GM19099 (cell line): Measurements from ENCODE around the gene ALK.

Experiments used
- POLR2A ChIP-seq: IDR thresholded peaks from 3 replicates; pipeline ENCODE4 v1.6.1; 2011; ENCODE audit warnings: low read depth; ENCODE audit not compliant: insufficient read length; ENCODE audit errors: extremely low read depth

ALK gene

GRCh38 chr2:29481313-29481712 is 440.1 kb downstream of the ALK start:
- no peak for TF ChIP-seq POLR2A

GRCh38 chr2:29480426-29480825 is 441.0 kb downstream of the ALK start:
- no peak for TF ChIP-seq POLR2A

- TF ChIP-seq POLR2A: no peak
Measured at GRCh38 chr2:29479401-29479800, 442.0 kb downstream of the ALK start.

- TF ChIP-seq POLR2A: no peak
Measured at GRCh38 chr2:29478641-29479040, 442.7 kb downstream of the ALK start.

- no peak for TF ChIP-seq POLR2A
Measured at GRCh38 chr2:29477186-29477585, 444.2 kb downstream of the ALK start.

GRCh38 chr2:29475499-29475898 is 445.9 kb downstream of the ALK start:
- no peak for TF ChIP-seq POLR2A

- no peak for TF ChIP-seq POLR2A
Measured at GRCh38 chr2:29469961-29470360, 451.4 kb downstream of the ALK start.

GRCh38 chr2:29469516-29469915 is 451.9 kb downstream of the ALK start:
- no peak for TF ChIP-seq POLR2A

- TF ChIP-seq POLR2A: no peak
Measured at GRCh38 chr2:29463181-29463900, 458.0 kb downstream of the ALK start.

GRCh38 chr2:29462293-29462692 is 459.1 kb downstream of the ALK start:
- TF ChIP-seq POLR2A: no peak

GRCh38 chr2:29460190-29460589 is 461.2 kb downstream of the ALK start:
- no peak for TF ChIP-seq POLR2A

- TF ChIP-seq POLR2A: no peak
Measured at GRCh38 chr2:29459445-29460179, 461.8 kb downstream of the ALK start.

GRCh38 chr2:29456429-29456828 is 465.0 kb downstream of the ALK start:
- no peak for TF ChIP-seq POLR2A

GRCh38 chr2:29455200-29455860 is 466.1 kb downstream of the ALK start:
- no peak for TF ChIP-seq POLR2A

- no peak for TF ChIP-seq POLR2A
Measured at GRCh38 chr2:29452036-29452435, 469.4 kb downstream of the ALK start.
